Lung (tissue), 12 donors: ENCODE results near the gene LAMP5. TPM values are rescaled to one million over a fixed set of nuclear protein-coding genes. Genes with fewer than 3 reads are reported as not detected.

ENCODE experiments used
- ATAC-seq: fragments of 200-7000 bp; cut with Tn5 transposase; one replicate; pipeline ENCODE4 v1.9.1; 2020; ENCODE audit warnings: moderate number of reproducible peaks; ENCODE audit not compliant: insufficient read depth, low FRiP score
- DNase-seq, 3 donors: peaks; one replicate each; pipeline ENCODE4 v3.0.0-alpha.2; 2013 to 2017
- H3K27ac ChIP-seq, 2 donors: one replicate each; pipeline ENCODE4 v1.5.1; 2013; ENCODE audit warnings: mild to moderate bottlenecking in 2 of 2, moderate library complexity in 2 of 2, control low read depth in 1 of 2, inconsistent platforms in 1 of 2, low read depth in 1 of 2, low read length in 1 of 2
- H3K27me3 ChIP-seq, 3 donors: one replicate each; pipeline ENCODE4 v1.5.1; 2013; ENCODE audit warnings: low read length in 2 of 3; ENCODE audit not compliant: control insufficient read depth in 3 of 3, insufficient read depth in 3 of 3
- H3K36me3 ChIP-seq, 4 donors: one replicate each; pipeline ENCODE4 v1.5.1; 2013; ENCODE audit warnings: low read length in 4 of 4, mild to moderate bottlenecking in 1 of 4, moderate library complexity in 1 of 4; ENCODE audit not compliant: control insufficient read depth in 4 of 4, insufficient read depth in 4 of 4
- H3K4me1 ChIP-seq, 5 donors: one replicate each; pipeline ENCODE4 v1.5.1; 2013; ENCODE audit warnings: low read length in 5 of 5, mild to moderate bottlenecking in 2 of 5, moderate library complexity in 1 of 5; ENCODE audit not compliant: control insufficient read depth in 5 of 5, insufficient read depth in 5 of 5
- H3K4me3 ChIP-seq: one replicate; pipeline ENCODE4 v1.5.1; 2013; ENCODE audit warnings: mild to moderate bottlenecking, control low read depth, moderate library complexity
- H3K9ac ChIP-seq, 2 donors: one replicate each; pipeline ENCODE4 v1.5.1; 2013; ENCODE audit warnings: low read length in 2 of 2, control low read depth in 1 of 2; ENCODE audit not compliant: insufficient read depth in 1 of 2
- H3K9me3 ChIP-seq, 4 donors: one replicate each; pipeline ENCODE4 v1.5.1; 2013; ENCODE audit warnings: low read length in 3 of 4, mild to moderate bottlenecking in 1 of 4, moderate library complexity in 1 of 4; ENCODE audit not compliant: control insufficient read depth in 4 of 4, insufficient read depth in 3 of 4
- WGBS, 2 donors: extraction: QIAGEN DNeasy Blood & Tissue Kit; methylation state at CpG; one replicate each; pipeline ENCODE4 v1.1.7; 2013; 5-methylcytosine and 5-hydroxymethylcytosine counted together
- polyA plus RNA-seq, 2 donors: library from polyadenylated mRNA; stranded (reverse); fragments of 200-250 nt; gene quantifications; one replicate each; pipeline ENCODE4 v1.2.1, GENCODE V29; 2013
- total RNA-seq, 2 donors: library from RNA; depleted of rRNA in 1 of 2; stranded (reverse); fragments of >200 nt in 1 of 2; gene quantifications; one replicate each; pipeline ENCODE4 v1.2.1, GENCODE V29; 2014 to 2021
- TF ChIP-seq, protein P1 (sequence below): IDR thresholded peaks from 2 replicates; pipeline ENCODE4 v1.5.1; 2012; ENCODE audit warnings: mild to moderate bottlenecking; ENCODE audit errors: control extremely low read depth, extremely low read depth
- donor health status: control.
- donor health status: control.
- donor health status: Bipolar disorder and iron deficiency.
- donor health status: healthy.
- donor health status: DM: yes; HTN: yes; CAD: no.

Gene LAMP5
- total and polyA plus RNA-seq, 4 donors: 0.06 to 3.3 (median 0.23) TPM

DNA sequence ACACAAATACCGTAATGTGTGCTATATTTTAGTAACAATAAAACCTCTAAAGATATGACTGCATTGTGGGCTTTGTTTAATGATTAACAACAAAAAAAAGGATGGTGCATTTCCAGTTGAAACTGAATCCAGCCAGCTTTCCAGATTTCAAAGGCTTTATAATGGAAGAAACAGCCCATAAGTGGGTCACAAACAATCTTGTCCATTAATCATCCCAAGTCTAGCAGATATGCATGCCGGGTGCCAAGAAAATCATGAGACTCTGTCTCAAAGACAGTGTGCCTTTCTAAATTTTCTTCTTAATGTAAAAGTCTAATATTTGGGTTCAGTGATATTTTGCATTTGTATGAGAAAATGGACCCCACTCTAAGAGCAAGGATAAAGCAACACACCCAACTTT is 20.6 kb upstream of the LAMP5 start:
- Histone ChIP-seq H3K36me3 (no peaks in the 10 kb centered on the region), H3K4me1 (peaks cover 0 to 16% (median 0%) of the 10 kb centered on the region in 5 donors), H3K9ac (no peak overlapping the region), H3K27ac (no peak overlapping the region), H3K9me3 (no peaks in the 10 kb centered on the region), H3K4me3 (no peak overlapping the region), H3K27me3 (no peaks in the 10 kb centered on the region)
- DNase-seq (peak in 2 of 3 donors; percentile 76 to 90), ATAC-seq (no peak)
- WGBS, 2 donors: 68 to 91% methylated on average over 2 of the region's 2 CpGs
- TF ChIP-seq, protein P1, sequence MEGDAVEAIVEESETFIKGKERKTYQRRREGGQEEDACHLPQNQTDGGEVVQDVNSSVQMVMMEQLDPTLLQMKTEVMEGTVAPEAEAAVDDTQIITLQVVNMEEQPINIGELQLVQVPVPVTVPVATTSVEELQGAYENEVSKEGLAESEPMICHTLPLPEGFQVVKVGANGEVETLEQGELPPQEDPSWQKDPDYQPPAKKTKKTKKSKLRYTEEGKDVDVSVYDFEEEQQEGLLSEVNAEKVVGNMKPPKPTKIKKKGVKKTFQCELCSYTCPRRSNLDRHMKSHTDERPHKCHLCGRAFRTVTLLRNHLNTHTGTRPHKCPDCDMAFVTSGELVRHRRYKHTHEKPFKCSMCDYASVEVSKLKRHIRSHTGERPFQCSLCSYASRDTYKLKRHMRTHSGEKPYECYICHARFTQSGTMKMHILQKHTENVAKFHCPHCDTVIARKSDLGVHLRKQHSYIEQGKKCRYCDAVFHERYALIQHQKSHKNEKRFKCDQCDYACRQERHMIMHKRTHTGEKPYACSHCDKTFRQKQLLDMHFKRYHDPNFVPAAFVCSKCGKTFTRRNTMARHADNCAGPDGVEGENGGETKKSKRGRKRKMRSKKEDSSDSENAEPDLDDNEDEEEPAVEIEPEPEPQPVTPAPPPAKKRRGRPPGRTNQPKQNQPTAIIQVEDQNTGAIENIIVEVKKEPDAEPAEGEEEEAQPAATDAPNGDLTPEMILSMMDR: no peak

- Histone ChIP-seq H3K4me1 (peaks cover 0 to 16% (median 0%) of the 10 kb centered on the region in 5 donors), H3K4me3 (no peak overlapping the region), H3K9me3 (no peaks in the 10 kb centered on the region), H3K27me3 (no peaks in the 10 kb centered on the region), H3K36me3 (no peaks in the 10 kb centered on the region), H3K9ac (no peak overlapping the region), H3K27ac (no peak overlapping the region)
- DNase-seq (peak; percentile 36 to 85 (median 76)), ATAC-seq (no peak)
- TF ChIP-seq, protein P1: no peak
- WGBS, 2 donors: 68 to 70% methylated on average over 2 of the region's 2 CpGs
These were observed 18.7 kb upstream of the LAMP5 start for GRCh38 chr20:9495701-9496100.

DNA sequence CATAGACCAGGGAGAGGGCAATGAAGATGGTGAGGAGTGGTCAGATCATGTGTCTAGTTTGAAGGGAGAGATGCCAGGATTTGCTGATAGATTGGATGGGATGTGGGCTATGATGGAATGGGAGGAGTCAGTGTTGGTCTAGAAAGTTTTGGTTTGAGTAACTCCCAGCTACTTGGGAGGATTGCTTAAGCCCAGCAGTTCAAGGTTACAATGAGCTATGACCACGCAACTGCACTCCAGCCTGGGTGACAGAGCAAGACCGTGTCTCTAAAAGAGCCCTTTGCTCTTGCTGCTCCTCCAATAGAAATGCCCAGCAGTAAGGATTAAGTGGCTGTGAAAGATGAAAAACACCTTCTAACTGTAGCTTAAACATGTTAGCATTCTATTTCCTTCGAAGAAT is 18.2 kb upstream of the LAMP5 start:
- Histone ChIP-seq H3K4me1 (peaks cover 0 to 16% (median 0%) of the 10 kb centered on the region in 5 donors), H3K9me3 (no peaks in the 10 kb centered on the region), H3K36me3 (no peaks in the 10 kb centered on the region), H3K27me3 (peaks cover 0 to under 1% (median 0%) of the 10 kb centered on the region in 3 donors), H3K9ac (no peak overlapping the region), H3K27ac (no peak overlapping the region), H3K4me3 (no peak overlapping the region)
- DNase-seq (peak in 1 of 3 donors; percentile 59), ATAC-seq (no peak)
- 76% methylated on average over 3 of the region's 3 CpGs for WGBS, 2 donors
- TF ChIP-seq, protein P1: no peak

DNA sequence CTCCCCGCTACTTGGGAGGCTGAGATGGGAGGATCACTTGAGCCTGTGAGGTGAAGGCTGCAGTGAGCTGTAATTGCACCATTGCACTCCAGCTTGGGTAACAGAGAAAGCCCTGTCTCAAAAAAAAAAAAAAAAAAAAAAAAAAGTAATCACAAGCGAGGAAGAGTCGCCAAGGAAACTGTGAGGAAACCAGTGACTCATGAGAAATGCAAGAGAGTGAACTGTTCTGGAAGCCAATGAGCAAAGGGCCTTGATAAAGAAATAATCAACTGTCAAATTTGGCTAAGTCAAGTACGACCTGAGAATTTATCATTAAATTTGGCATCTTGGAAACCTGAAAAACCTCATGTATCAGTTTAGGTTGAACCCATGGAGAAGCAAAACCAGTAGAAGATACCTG is 16.1 kb upstream of the LAMP5 start:
- H3K27me3 ChIP-seq: peaks cover 0 to 3% (median 0%) of the 10 kb centered on the region in 3 donors
- ATAC-seq (no peak), DNase-seq (no peak)
- H3K4me3 ChIP-seq: no peak overlapping the region
- no peak overlapping the region for H3K27ac ChIP-seq
- H3K9ac ChIP-seq: no peak overlapping the region
- peaks cover 0 to 16% (median 0%) of the 10 kb centered on the region in 5 donors for H3K4me1 ChIP-seq
- 75 to 79% methylated on average over 4 of the region's 4 CpGs for WGBS, 2 donors
- H3K36me3 ChIP-seq: no peaks in the 10 kb centered on the region
- TF ChIP-seq, protein P1: no peak
- H3K9me3 ChIP-seq: peaks cover 0 to 2% (median 0%) of the 10 kb centered on the region in 4 donors
